Measurements from ENCODE around the gene CUL4B.

The CUL4B gene

DNA sequence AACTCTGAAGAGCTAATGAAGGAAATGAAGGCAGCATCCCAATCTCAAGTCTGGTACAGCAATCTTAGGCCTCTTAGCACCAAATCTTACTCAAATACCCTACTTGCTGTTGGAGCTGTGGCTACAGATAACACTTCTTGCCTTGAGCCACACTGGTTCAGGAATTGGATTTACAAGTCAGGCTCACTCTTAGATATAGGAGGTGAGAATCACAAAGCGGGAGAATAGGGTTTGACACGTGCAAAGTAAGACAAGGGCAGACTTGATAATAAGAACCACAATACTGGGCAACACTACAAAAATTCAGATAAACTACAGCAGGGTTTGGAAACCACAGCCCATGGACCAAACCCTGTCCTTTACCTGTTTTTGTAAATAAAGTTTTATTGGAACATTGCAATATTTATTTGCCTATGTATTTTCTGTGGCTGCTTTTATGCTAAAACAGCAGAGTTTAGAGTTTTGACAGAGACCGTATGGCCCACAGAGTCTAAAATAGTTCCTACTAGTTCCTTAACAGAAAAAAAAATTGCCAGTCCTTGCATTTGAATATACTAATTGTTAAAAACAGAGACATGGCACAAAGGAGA, 9.3 kb upstream of the CUL4B start:
- POLR2A ChIA-PET: no interaction called here

DNA sequence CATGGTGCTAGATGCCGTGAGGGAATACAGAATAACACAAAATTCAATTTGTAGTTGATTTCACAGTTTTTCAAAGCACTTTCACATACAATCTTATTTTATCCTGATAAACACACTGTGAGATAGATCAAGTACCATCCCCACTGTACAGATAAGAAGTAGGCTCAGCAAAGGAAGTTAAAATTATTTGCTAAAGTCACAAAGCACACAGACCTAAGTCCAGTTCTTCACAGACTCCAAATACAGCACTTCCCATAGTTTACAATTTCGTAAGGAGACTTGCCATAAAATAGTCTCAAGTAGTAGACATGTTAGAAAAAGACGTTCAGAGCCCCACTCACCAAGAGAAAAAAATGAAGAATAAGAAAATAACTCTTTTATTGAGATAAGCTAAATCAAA, 7.8 kb upstream of the CUL4B start:
- no peak for DNase-seq
- 100% methylated on average over 1 of the region's 3 CpGs for WGBS (ENCODE audit: insufficient coverage)
- no peaks in the 10 kb centered on the region for H3K27me3 ChIP-seq (replicated peaks in 2 of 5; ENCODE audit: control insufficient read depth in 4 of 5, insufficient read depth in 5 of 5, low read length in 4 of 5)
- CTCF ChIA-PET: no interaction called here
- no peaks in the 10 kb centered on the region for H3K9me3 ChIP-seq (ENCODE audit: control extremely low read depth in 1 of 5, control insufficient read depth in 4 of 5, insufficient read depth in 2 of 5, low read depth in 1 of 5, low read length in 4 of 5)
- H3K36me3 ChIP-seq (ENCODE audit: control insufficient read depth in 4 of 4, insufficient read depth in 4 of 4, low read length in 3 of 4): no peaks in the 10 kb centered on the region
- peaks cover 0 to 3% (median 0%) of the 10 kb centered on the region in 4 experiments for H3K4me1 ChIP-seq (ENCODE audit: control extremely low read depth in 1 of 4, control insufficient read depth in 4 of 4, insufficient read depth in 4 of 4, low read length in 3 of 4)
- POLR2A ChIA-PET: no interaction called here
- no peak overlapping the region for H3K27ac ChIP-seq (ENCODE audit: insufficient read depth in 1 of 2, low read depth in 1 of 2, low read length in 2 of 2, poor library complexity in 1 of 2, severe bottlenecking in 2 of 2)
- no peak overlapping the region for H3K4me3 ChIP-seq (ENCODE audit: control insufficient read depth in 1 of 7, extremely low read depth in 1 of 7, insufficient read depth in 4 of 7, low read depth in 2 of 7, low read length in 6 of 7)

More for the DNA sequence above, 9.3 kb upstream of the CUL4B start:
- no peaks in the 10 kb centered on the region for H3K27me3 ChIP-seq (replicated peaks in 2 of 5; ENCODE audit: control insufficient read depth in 4 of 5, insufficient read depth in 5 of 5, low read length in 4 of 5)
- peaks cover 0 to 3% (median 0%) of the 10 kb centered on the region in 4 experiments for H3K4me1 ChIP-seq (ENCODE audit: control extremely low read depth in 1 of 4, control insufficient read depth in 4 of 4, insufficient read depth in 4 of 4, low read length in 3 of 4)
- whole genome bisulfite sequencing (ENCODE audit: insufficient coverage): 100% methylated on average over 2 of the region's 3 CpGs
- DNase-seq: peak in 1 of 3 donors; percentile 12
- no peak overlapping the region for H3K4me3 ChIP-seq (ENCODE audit: control insufficient read depth in 1 of 7, extremely low read depth in 1 of 7, insufficient read depth in 4 of 7, low read depth in 2 of 7, low read length in 6 of 7)
- no peaks in the 10 kb centered on the region for H3K9me3 ChIP-seq (ENCODE audit: control extremely low read depth in 1 of 5, control insufficient read depth in 4 of 5, insufficient read depth in 2 of 5, low read depth in 1 of 5, low read length in 4 of 5)
- CTCF ChIA-PET: interaction anchor here (1.0 kb wide), 1 partner anchor 94 kb away, joined by 3 read pairs; no protein-coding TSS in a partner anchor
- H3K27ac ChIP-seq (ENCODE audit: insufficient read depth in 1 of 2, low read depth in 1 of 2, low read length in 2 of 2, poor library complexity in 1 of 2, severe bottlenecking in 2 of 2): no peak overlapping the region
- H3K36me3 ChIP-seq (ENCODE audit: control insufficient read depth in 4 of 4, insufficient read depth in 4 of 4, low read length in 3 of 4): no peaks in the 10 kb centered on the region

DNA sequence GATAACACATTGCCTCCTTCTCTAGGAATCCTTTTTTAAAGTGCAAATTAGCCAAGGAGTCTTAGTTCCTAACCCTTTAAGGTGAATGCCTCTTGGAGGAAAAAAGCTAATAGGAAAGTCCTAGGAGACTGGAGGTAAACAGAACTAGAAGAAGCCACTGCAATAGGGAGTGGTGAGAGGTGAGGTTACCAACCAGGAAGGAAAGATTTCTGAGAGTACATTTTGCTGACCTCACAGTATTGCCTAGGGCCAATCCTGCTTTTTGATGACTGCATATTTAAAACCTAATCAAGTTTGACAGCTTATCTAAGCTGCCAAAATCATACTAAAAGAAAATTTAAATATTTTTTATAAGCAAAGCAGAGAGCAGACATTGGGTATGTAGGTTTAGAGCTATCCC, 7.3 kb upstream of the CUL4B start:
- H3K27ac ChIP-seq (ENCODE audit: insufficient read depth in 1 of 2, low read depth in 1 of 2, low read length in 2 of 2, poor library complexity in 1 of 2, severe bottlenecking in 2 of 2): no peak overlapping the region
- ChIA-PET CTCF (no interaction called here), POLR2A (no interaction called here)
- no peaks in the 10 kb centered on the region for H3K36me3 ChIP-seq (ENCODE audit: control insufficient read depth in 4 of 4, insufficient read depth in 4 of 4, low read length in 3 of 4)
- H3K27me3 ChIP-seq (replicated peaks in 2 of 5; ENCODE audit: control insufficient read depth in 4 of 5, insufficient read depth in 5 of 5, low read length in 4 of 5): no peaks in the 10 kb centered on the region
- H3K4me1 ChIP-seq (ENCODE audit: control extremely low read depth in 1 of 4, control insufficient read depth in 4 of 4, insufficient read depth in 4 of 4, low read length in 3 of 4): peaks cover 0 to 3% (median 1%) of the 10 kb centered on the region in 4 experiments
- no peaks in the 10 kb centered on the region for H3K9me3 ChIP-seq (ENCODE audit: control extremely low read depth in 1 of 5, control insufficient read depth in 4 of 5, insufficient read depth in 2 of 5, low read depth in 1 of 5, low read length in 4 of 5)
- DNase-seq: no peak
- H3K4me3 ChIP-seq (ENCODE audit: control insufficient read depth in 1 of 7, extremely low read depth in 1 of 7, insufficient read depth in 4 of 7, low read depth in 2 of 7, low read length in 6 of 7): no peak overlapping the region

DNA sequence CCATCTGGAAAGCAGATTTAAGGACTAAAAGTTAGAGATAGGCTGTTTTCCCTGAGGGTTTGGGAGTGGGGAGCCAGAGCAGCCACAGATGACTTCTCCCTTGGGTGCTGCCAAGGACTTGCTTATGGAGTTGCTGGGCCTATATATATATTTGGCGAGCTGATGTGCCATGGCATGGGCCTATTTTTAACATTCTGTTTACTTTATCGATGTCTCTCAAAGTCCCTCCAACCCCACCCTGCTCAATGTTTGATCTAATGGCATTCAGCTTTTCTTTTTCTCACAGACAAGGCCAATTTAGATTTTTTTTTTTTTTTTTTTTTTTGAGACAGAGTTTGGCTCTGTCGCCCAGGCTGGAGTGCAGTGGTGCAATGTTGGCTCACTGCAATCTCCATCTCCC, 6.1 kb upstream of the CUL4B start:
- DNase-seq: no peak
- no peaks in the 10 kb centered on the region for H3K9me3 ChIP-seq (ENCODE audit: control extremely low read depth in 1 of 5, control insufficient read depth in 4 of 5, insufficient read depth in 2 of 5, low read depth in 1 of 5, low read length in 4 of 5)
- no peak overlapping the region for H3K27ac ChIP-seq (ENCODE audit: insufficient read depth in 1 of 2, low read depth in 1 of 2, low read length in 2 of 2, poor library complexity in 1 of 2, severe bottlenecking in 2 of 2)
- WGBS (ENCODE audit: insufficient coverage): no CpG with 5 or more reads among the region's 3 CpGs
- H3K36me3 ChIP-seq (ENCODE audit: control insufficient read depth in 4 of 4, insufficient read depth in 4 of 4, low read length in 3 of 4): no peaks in the 10 kb centered on the region
- no peaks in the 10 kb centered on the region for H3K27me3 ChIP-seq (replicated peaks in 2 of 5; ENCODE audit: control insufficient read depth in 4 of 5, insufficient read depth in 5 of 5, low read length in 4 of 5)
- H3K4me1 ChIP-seq (ENCODE audit: control extremely low read depth in 1 of 4, control insufficient read depth in 4 of 4, insufficient read depth in 4 of 4, low read length in 3 of 4): peaks cover 4 to 12% (median 10%) of the 10 kb centered on the region in 4 experiments
- CTCF ChIA-PET: no interaction called here
- POLR2A ChIA-PET: no interaction called here
- no peak overlapping the region for H3K4me3 ChIP-seq (ENCODE audit: control insufficient read depth in 1 of 7, extremely low read depth in 1 of 7, insufficient read depth in 4 of 7, low read depth in 2 of 7, low read length in 6 of 7)

DNA sequence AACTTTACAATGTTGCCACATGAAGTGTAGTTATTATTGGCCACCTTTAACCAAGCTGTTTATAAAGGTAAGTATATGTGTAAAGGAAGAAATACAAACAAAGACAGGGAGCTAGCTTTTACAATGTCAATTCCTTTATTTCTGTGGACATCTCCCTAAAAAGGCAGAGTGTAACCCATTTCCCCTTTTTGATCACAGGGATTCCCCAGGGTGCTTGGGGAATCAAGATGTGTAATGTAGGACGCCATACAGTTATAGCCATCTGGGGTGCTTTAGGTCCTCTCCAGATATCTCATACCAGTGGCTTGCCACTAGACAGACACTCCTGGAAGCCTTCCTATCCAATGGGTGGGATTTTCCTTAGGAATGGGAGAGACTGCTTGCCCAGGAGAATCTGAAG, 4.2 kb upstream of the CUL4B start:
- H3K27ac ChIP-seq (ENCODE audit: insufficient read depth in 1 of 2, low read depth in 1 of 2, low read length in 2 of 2, poor library complexity in 1 of 2, severe bottlenecking in 2 of 2): no peak overlapping the region
- H3K9me3 ChIP-seq (ENCODE audit: control extremely low read depth in 1 of 5, control insufficient read depth in 4 of 5, insufficient read depth in 2 of 5, low read depth in 1 of 5, low read length in 4 of 5): no peaks in the 10 kb centered on the region
- no peak overlapping the region for H3K4me3 ChIP-seq (ENCODE audit: control insufficient read depth in 1 of 7, extremely low read depth in 1 of 7, insufficient read depth in 4 of 7, low read depth in 2 of 7, low read length in 6 of 7)
- CTCF ChIA-PET: no interaction called here
- H3K36me3 ChIP-seq (ENCODE audit: control insufficient read depth in 4 of 4, insufficient read depth in 4 of 4, low read length in 3 of 4): no peaks in the 10 kb centered on the region
- POLR2A ChIA-PET: no interaction called here
- peaks cover 4 to 13% (median 11%) of the 10 kb centered on the region in 4 experiments for H3K4me1 ChIP-seq (ENCODE audit: control extremely low read depth in 1 of 4, control insufficient read depth in 4 of 4, insufficient read depth in 4 of 4, low read length in 3 of 4)
- no CpG with 5 or more reads among the region's 1 CpG for WGBS (ENCODE audit: insufficient coverage)
- DNase-seq: no peak
- peaks cover 0 to 10% (median 0%) of the 10 kb centered on the region in 5 experiments for H3K27me3 ChIP-seq (replicated peaks in 2 of 5; ENCODE audit: control insufficient read depth in 4 of 5, insufficient read depth in 5 of 5, low read length in 4 of 5)

DNA sequence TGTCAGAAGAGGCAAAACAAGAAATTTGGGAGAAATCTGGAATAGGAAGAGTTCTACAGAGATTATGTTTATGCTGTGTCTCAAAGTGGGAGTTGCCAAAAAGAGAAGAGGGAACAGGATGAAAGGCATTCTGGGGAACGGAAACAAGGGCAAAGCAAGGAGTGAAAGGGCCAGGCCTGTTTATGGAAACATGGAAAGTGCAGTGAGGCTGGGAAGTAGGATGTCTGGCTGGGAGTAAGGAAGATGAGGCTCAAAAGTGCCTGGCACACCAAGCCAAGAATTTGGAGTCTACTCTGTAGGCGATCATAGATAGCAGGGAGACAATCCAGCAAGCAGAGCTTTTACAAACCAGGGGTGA, 1.8 kb upstream of the CUL4B start:
- Histone ChIP-seq H3K4me3 (ENCODE audit: control insufficient read depth in 1 of 7, extremely low read depth in 1 of 7, insufficient read depth in 4 of 7, low read depth in 2 of 7, low read length in 6 of 7) (peak overlapping the region in 2 of 7 experiments; percentile 71 to 93), H3K27me3 (replicated peaks in 2 of 5; ENCODE audit: control insufficient read depth in 4 of 5, insufficient read depth in 5 of 5, low read length in 4 of 5) (peaks cover 0 to 11% (median 0%) of the 10 kb centered on the region in 5 experiments), H3K36me3 (ENCODE audit: control insufficient read depth in 4 of 4, insufficient read depth in 4 of 4, low read length in 3 of 4) (no peaks in the 10 kb centered on the region), H3K4me1 (ENCODE audit: control extremely low read depth in 1 of 4, control insufficient read depth in 4 of 4, insufficient read depth in 4 of 4, low read length in 3 of 4) (peaks cover 11 to 22% (median 16%) of the 10 kb centered on the region in 4 experiments), H3K27ac (ENCODE audit: insufficient read depth in 1 of 2, low read depth in 1 of 2, low read length in 2 of 2, poor library complexity in 1 of 2, severe bottlenecking in 2 of 2) (peak overlapping the region in 1 of 2 experiments; percentile 89), H3K9me3 (ENCODE audit: control extremely low read depth in 1 of 5, control insufficient read depth in 4 of 5, insufficient read depth in 2 of 5, low read depth in 1 of 5, low read length in 4 of 5) (no peaks in the 10 kb centered on the region)
- no peak for DNase-seq
- POLR2A ChIA-PET: no interaction called here
- CTCF ChIA-PET: no interaction called here
- WGBS (ENCODE audit: insufficient coverage): 58% methylated on average over 1 of the region's 2 CpGs

DNA sequence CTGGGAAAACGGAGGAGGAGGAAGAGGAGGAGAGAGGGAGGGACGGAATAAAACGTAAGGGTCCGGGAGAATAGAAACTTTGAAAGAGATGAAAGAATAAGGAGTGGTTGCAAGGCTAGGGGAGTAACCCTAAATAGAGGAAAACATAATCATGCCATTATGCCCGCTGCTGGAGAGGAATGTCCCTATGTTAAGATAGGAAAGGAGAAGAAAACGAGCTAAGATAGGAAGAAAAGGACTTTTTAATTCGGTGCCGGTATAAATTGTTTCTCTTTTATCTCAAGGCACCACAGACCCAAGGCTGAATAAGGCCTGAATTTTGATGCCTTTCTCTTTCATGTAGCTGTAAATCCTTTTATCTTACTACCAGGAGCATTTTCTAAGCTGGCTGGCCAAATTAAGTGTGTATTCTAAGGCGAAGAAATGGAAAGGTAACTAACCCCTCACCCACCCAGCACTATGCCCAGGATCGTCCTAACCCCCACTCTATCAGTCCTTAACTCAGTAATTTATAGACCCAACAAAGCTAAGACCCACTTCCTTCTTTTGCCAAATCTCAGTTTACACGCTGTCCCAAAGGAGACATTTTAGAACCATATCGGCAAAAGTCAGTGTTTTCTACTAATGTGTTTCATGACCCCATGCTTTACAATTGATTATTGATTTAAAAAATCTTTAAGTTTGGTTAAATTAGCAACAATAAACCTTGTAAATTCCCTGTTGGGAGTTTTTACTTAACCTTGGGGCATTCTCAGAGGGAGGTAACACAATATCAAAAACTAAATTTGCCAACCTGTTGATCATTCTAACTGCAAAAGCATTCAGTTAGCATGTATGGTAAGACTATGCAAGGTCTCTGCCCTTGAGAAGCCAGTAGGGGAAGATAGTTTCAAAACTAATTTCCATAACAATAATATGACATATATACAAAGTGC, 1.1 kb upstream of the CUL4B start:
- CTCF ChIA-PET: no interaction called here
- Histone ChIP-seq H3K4me3 (ENCODE audit: control insufficient read depth in 1 of 7, extremely low read depth in 1 of 7, insufficient read depth in 4 of 7, low read depth in 2 of 7, low read length in 6 of 7) (peak overlapping the region in 6 of 7 experiments; percentile 63 to 93 (median 71)), H3K4me1 (ENCODE audit: control extremely low read depth in 1 of 4, control insufficient read depth in 4 of 4, insufficient read depth in 4 of 4, low read length in 3 of 4) (peaks cover 11 to 22% (median 16%) of the 10 kb centered on the region in 4 experiments), H3K36me3 (ENCODE audit: control insufficient read depth in 4 of 4, insufficient read depth in 4 of 4, low read length in 3 of 4) (no peaks in the 10 kb centered on the region), H3K27me3 (replicated peaks in 2 of 5; ENCODE audit: control insufficient read depth in 4 of 5, insufficient read depth in 5 of 5, low read length in 4 of 5) (peaks cover 0 to 11% (median 0%) of the 10 kb centered on the region in 5 experiments), H3K9me3 (ENCODE audit: control extremely low read depth in 1 of 5, control insufficient read depth in 4 of 5, insufficient read depth in 2 of 5, low read depth in 1 of 5, low read length in 4 of 5) (no peaks in the 10 kb centered on the region), H3K27ac (ENCODE audit: insufficient read depth in 1 of 2, low read depth in 1 of 2, low read length in 2 of 2, poor library complexity in 1 of 2, severe bottlenecking in 2 of 2) (peak overlapping the region; percentile 72 to 89)
- DNase-seq: no peak
- POLR2A ChIA-PET: interaction anchor here (0.6 to 2.7 kb wide), 2 partner anchors 42 to 528 kb away, joined by 3 to 6 read pairs; partner anchors contain the start of gene MCTS1
- 26% methylated on average over 7 of the region's 12 CpGs for WGBS (ENCODE audit: insufficient coverage)

Data from common myeloid progenitor, CD34-positive (primary cell).